GM10248 (cell line): ENCODE data around the gene EDNRB.

Experiments used
- CTCF ChIA-PET: fragments of 300-600 bp; sonication (Branson Sonifier 250); formaldehyde crosslinking; extraction: SDS; loops from one replicate; lab custom pipeline; 2021; ENCODE audit warnings: antibody characterized with exemption; lab: Yijun Ruan, JAX
- POLR2A ChIA-PET: fragments of 350-650 bp; sonication (Branson Sonifier 250); formaldehyde crosslinking; extraction: SDS; loops from one replicate; lab custom pipeline; 2020; ENCODE audit warnings: antibody characterized with exemption; lab: Yijun Ruan, JAX
- DNase-seq: peaks from one replicate; pipeline ENCODE4 v3.0.0; 2012; ENCODE audit errors: extremely low spot score
- CTCF ChIP-seq: IDR thresholded peaks from 2 replicates; pipeline ENCODE4 v1.5.1; 2012; ENCODE audit warnings: mild to moderate bottlenecking, low read depth; ENCODE audit errors: extremely low read depth, missing control alignments, control extremely low read depth

EDNRB gene

DNA sequence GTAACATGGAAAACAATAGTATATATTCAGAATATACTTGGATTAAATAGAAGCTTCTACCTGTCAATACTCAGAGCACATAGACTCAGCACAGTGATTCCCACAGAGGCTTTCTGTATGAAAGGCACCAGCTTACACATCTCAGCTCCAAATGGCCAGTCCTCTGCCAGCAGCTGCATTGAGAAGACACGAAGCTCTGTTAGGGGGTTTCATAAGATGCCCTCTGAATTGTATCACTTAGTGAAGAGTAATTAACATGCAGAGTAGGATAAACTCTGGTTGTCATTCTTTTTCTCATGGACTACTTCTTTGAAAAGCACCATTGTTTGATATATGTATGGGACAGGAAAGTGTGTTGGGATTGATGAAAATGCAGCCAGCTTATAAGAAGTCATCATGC lies 15.2 kb downstream of the EDNRB start:
- no peak for DNase-seq
- POLR2A ChIA-PET = no interaction called here
- CTCF ChIA-PET = interaction anchor here (0.6 to 2.1 kb wide), 7 partner anchors 9 to 119 kb away, joined by 3 to 7 read pairs (median 3); partner anchors contain the start of gene EDNRB
- TF ChIP-seq CTCF = no peak

DNA sequence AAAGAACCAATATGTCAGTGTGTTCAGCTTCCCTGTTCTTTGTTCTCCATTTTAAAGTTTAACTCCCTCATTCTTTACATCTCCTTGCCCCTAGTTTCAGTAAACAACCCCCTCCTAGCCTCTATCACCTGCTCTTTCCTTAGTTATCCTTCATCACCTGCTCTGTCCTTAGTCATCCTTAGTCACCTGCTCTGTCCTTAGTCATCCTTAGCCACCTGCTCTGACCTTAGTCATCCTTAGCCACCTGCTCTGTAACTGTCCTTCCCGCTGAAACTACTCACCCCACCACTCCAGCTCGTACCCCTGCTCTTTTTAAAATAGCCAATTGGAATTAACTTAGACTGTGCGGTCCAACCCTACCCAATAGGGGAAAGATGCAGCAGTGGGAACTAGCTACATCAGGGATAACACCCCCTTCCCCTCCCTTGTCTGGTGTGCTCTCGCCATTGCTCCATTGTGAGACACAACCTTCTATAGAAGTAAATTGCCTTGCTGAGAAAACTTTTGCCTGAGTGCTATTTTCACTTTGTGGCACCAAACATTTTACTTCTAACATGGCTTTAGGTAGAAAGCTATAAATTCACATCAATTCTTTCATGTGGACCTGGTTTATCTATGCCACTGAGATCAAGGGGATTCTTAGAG lies 16.2 kb downstream of the EDNRB start:
- DNase-seq = no peak
- TF ChIP-seq CTCF = no peak
- ChIA-PET POLR2A (no interaction called here), CTCF (interaction anchor here (0.6 to 2.1 kb wide), 5 partner anchors 9 to 14 kb away, joined by 3 to 7 read pairs (median 4); no protein-coding TSS in a partner anchor)

DNA sequence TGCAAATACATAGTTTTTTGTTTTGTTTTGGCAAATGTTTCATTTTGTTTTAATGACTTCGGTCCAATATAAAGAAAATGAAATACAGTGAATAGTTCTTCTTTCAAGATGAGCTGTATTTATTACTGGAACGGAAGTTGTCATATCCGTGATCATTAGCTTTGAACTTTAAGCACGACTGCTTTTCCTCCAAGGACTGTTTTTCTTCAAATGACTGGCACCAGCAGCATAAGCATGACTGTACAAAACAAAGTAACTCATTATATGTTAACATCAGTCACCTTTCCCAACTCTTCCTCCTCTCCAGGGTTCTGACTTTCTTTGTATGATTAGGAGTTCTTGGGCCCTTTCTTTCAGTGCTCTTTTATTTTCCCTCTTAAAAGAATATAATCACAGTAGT lies 20.5 kb downstream of the EDNRB start:
- TF ChIP-seq CTCF = no peak
- ChIA-PET CTCF (no interaction called here), POLR2A (no interaction called here)
- DNase-seq = peak; percentile 17

- TF ChIP-seq CTCF = no peak
- CTCF ChIA-PET = interaction anchor here (1.5 to 2.5 kb wide), 3 partner anchors 9 to 40 kb away, joined by 5 to 8 read pairs (median 6); no protein-coding TSS in a partner anchor
These were observed 21.7 kb downstream of the EDNRB start for GRCh38 chr13:77896977-77897376.

GRCh38 chr13:77896536-77896935 lies 22.1 kb downstream of the EDNRB start:
- ChIA-PET CTCF (interaction anchor here (1.5 to 2.5 kb wide), 3 partner anchors 9 to 39 kb away, joined by 5 to 8 read pairs (median 6); no protein-coding TSS in a partner anchor), POLR2A (no interaction called here)
- no peak for TF ChIP-seq CTCF
- no peak for DNase-seq

More at GRCh38 chr13:77896977-77897376, 21.7 kb downstream of the EDNRB start:
- POLR2A ChIA-PET = no interaction called here
- no peak for DNase-seq

DNA sequence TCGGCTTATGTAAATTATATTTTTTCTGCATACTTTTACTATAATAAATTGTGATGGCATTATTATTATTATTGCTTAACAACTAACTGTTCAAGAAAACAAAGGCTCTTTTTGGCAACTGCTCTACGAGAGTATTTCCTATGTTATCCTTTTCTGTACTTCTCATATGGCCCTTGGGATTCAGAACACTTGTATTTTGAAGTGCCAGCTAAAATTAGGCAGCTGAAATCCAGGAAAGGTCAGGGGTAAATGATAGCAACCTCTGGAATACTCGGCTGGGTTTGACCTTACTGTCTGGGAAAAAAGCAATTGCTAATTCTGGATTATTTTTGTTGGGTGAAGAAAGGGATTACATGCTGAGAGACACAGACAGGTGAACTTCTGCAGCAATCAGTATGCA lies 23.9 kb downstream of the EDNRB start:
- DNase-seq = no peak
- ChIA-PET POLR2A (no interaction called here), CTCF (interaction anchor here (1.3 to 1.8 kb wide), 2 partner anchors 22 to 226 kb away, joined by 4 to 5 read pairs; no protein-coding TSS in a partner anchor)
- TF ChIP-seq CTCF = no peak
